Epidermal melanocyte (primary cell): ENCODE data around the gene NKX6-1.

Experiments
- DNase-seq: peaks from one replicate; pipeline ENCODE4 v3.0.0; 2011; ENCODE audit warnings: low spot score; ENCODE audit not compliant: insufficient read length

NKX6-1 gene

GRCh38 chr4:84479663-84480062 lies 19.4 kb downstream of the NKX6-1 start:
- no peak for DNase-seq

DNA sequence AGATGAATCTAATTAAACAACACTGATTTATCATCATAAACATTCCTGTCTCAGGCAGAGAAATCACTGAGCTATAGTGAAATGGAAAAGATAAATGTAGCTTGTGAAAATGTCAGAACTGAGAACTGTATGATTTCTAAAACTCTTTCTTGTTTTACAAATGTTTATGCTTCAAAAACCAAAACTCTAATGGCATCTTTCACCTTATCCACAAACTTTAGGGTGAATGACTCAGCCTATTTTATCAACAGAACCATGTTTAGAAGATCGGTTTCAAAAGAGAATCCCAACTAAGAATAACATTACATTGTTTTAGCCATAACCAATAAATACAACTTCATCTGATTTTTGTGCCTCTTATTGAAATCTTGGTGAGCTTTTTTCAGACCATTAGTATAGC lies 21.4 kb downstream of the NKX6-1 start:
- DNase-seq, result no peak

DNA sequence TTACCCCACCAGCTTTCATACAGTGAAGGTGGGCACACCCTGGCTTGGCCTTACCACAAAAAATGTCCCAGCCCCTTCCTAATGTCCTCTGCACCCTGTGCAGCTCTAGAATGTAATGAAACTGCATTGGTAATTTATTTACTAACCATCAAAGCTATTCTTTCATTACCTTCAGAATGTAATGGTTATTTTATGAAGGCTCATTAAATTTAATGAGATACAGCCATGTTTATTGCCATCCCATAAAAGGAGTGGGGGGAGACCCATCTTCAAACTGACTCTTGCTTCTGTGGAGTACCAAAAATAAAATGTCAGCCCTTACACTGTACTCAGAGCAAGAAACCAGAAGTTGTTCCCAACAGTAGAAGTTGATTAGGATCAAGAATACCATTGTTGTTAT lies 25.0 kb downstream of the NKX6-1 start:
- no peak for DNase-seq

- DNase-seq, result no peak
Observed at GRCh38 chr4:84472154-84472553, 26.9 kb downstream of the NKX6-1 start.

DNA sequence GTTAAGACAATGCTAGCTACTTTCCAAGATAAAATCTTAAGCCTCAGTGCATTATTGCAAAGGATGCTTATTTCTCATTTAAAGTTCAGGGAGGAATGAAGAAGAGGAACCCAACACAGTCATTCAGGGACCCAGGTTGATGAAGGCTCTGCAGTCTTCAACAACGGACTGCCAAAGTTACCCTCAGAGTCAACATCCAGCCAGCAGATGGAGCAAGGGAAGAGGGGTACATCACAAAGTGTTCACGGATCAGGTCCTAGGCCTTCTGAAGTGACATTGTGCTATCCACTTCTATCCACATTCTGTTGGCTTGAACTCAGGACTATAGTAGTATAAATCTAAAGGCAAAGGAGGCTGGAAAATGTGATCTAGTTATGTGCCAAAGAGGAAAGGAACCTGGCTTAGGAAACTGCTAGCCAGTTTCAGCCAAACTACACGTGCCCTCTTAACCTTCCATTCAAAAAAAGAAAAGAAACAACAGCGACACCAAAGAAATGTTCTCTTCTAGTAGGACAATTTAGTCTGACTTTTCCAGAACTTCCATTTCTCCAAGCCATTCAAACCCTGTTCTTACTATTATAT lies 28.8 kb downstream of the NKX6-1 start:
- no peak for DNase-seq

GRCh38 chr4:84467601-84468000 lies 31.5 kb downstream of the NKX6-1 start:
- DNase-seq, result no peak

DNA sequence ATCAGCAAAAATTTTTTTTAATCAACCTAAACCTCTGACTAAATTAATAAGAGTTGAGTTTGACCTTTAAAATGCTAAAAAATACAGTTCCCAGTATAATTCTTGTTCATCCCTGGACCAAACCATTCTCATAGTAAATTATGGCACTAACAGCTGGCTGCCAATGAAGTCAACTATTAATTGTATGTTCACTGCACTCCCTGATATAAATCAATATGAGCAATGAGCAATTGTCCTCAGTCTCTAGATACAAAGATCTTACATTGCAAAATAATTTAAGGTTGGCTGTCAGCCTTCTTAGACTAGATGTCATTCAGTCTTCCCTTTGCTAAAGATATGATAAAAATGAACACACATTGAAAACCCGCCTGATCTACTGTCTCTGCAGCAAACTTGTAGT lies 39.3 kb downstream of the NKX6-1 start:
- no peak for DNase-seq

DNA sequence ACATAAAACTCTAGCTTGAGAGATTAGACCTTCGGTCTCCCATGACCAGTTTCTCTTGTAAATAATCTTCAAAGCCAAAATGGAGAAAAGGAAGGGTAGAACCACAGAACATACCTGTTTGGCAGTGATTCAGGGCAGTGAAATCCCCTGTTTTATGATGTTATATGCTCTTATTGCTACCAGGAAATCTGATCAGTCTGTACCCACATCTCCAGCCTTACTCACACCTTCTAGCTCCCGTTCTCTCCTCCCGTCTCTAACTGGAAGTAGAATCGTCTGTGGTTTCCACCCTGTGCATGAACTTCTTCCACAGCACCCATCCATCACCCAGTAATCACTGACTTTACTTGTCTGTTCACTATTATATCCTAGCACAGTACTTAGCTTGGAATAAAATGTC lies 42.9 kb downstream of the NKX6-1 start:
- DNase-seq, result no peak

DNA sequence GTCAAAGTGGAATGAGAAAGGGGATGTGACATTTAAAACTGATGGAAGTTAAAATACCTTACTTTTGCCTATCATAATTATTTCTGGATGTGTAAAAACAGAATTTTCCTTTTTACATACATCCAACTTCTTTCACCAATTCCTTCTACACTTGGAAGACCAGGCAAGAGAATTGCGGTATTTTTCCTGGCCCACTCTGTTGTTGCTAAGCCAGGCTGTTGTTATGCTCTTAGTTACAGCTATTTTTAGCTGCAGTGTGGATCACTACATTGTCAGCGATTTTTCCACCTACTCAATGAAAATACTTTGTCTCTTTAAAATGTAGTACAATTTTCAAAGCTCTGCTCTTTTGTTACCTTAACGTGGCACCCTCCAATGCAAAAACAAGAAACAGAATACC lies 43.4 kb downstream of the NKX6-1 start:
- no peak for DNase-seq

GRCh38 chr4:84451546-84451945 lies 47.5 kb downstream of the NKX6-1 start:
- no peak for DNase-seq

DNA sequence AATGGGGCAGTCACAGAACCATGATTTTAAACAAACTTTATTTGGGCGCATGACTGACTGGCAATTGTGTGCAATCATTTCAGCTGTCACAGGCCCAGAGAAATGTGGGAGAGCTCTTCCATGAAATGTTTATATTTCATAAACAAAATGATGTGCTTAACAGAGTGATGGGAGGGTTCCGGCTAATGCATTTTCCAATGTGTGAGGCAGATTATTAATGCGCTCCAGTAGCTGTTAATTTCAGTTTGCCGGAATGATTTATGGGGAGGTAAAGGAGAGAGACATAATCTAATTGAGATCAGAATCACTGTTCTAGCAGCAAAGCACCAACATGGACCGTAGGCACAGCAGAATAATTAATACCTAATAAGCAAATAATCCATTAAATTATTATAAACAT lies 55.6 kb downstream of the NKX6-1 start:
- DNase-seq, result no peak

DNA sequence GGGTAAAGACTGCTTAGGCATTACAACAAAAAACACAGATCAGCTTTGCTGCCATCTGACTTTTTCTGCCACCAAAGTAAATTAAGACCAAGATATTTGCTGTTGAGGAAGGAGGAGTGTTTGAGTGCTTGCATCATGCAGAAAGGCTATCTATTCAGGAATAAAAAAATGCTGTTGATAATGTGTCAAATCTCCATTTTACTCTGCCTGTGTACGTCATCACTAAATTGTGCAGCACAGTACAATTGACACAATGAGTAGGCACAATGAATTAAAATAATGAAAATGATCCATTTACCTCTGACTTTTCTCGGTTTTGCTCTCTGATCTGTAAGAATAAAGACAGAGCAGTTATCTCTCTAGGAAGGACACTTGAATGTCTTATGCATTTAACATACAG lies 56.3 kb downstream of the NKX6-1 start:
- DNase-seq, result no peak
